Small intestine (tissue), 7 donors: Measurements from ENCODE around the gene TAF1D. TPM values are rescaled to one million over a fixed set of nuclear protein-coding genes. Genes with fewer than 3 reads are reported as not detected.
"Not testable (repeated sequence)": the region's sequence is repeated elsewhere in the genome, so short reads cannot be mapped to it uniquely, and the experiment has no call there.

Source experiments
- DNase-seq, 2 donors: peaks; one replicate each; pipeline versions ENCODE4 v3.0.0 to v3.0.0-alpha.2; 2013
- FAIRE-seq: peaks from 2 replicates; lab custom pipeline; 2012; peaks lifted over from hg19 to GRCh38; lab: Jason Lieb, UNC
- H3K27ac ChIP-seq, 3 donors: one replicate each; pipeline ENCODE4 v1.5.1; 2013; ENCODE audit warnings: low read length in 2 of 3, mild to moderate bottlenecking in 2 of 3, control low read depth in 1 of 3, inconsistent platforms in 1 of 3, low read depth in 1 of 3, moderate library complexity in 1 of 3
- H3K27me3 ChIP-seq, 3 donors: one replicate each; pipeline ENCODE4 v1.6.1; 2013; ENCODE audit warnings: low read length in 3 of 3, inconsistent platforms in 1 of 3; ENCODE audit not compliant: control insufficient read depth in 3 of 3, insufficient read depth in 3 of 3
- H3K36me3 ChIP-seq, 3 donors: one replicate each; pipeline ENCODE4 v1.6.1; 2013; ENCODE audit warnings: low read length in 3 of 3, inconsistent platforms in 1 of 3, low read depth in 1 of 3, mild to moderate bottlenecking in 1 of 3, moderate library complexity in 1 of 3; ENCODE audit not compliant: control insufficient read depth in 3 of 3, insufficient read depth in 2 of 3
- H3K4me1 ChIP-seq, 3 donors: one replicate each; pipeline ENCODE4 v1.6.1; 2013; ENCODE audit warnings: low read length in 2 of 3, inconsistent platforms in 1 of 3, low read depth in 1 of 3, mild to moderate bottlenecking in 1 of 3, moderate library complexity in 1 of 3; ENCODE audit not compliant: control insufficient read depth in 3 of 3, insufficient read depth in 2 of 3
- H3K4me3 ChIP-seq, 3 donors: one replicate each; pipeline ENCODE4 v1.5.1; 2013; ENCODE audit warnings: low read length in 3 of 3, control low read depth in 1 of 3, inconsistent platforms in 1 of 3, low read depth in 1 of 3, mild to moderate bottlenecking in 1 of 3, moderate library complexity in 1 of 3
- H3K9me3 ChIP-seq, 2 donors: one replicate each; pipeline ENCODE4 v1.6.1; 2013; ENCODE audit warnings: low read depth in 1 of 2, low read length in 1 of 2; ENCODE audit not compliant: control insufficient read depth in 2 of 2, insufficient read depth in 1 of 2
- WGBS, 3 donors: extraction: QIAGEN DNeasy Blood & Tissue Kit; methylation state at CpG; one replicate each; pipeline ENCODE4 v1.1.7; 2013; 5-methylcytosine and 5-hydroxymethylcytosine counted together
- polyA plus RNA-seq, 4 donors: library from polyadenylated mRNA; stranded (reverse) in 3 of 4; unstranded in 1 of 4; fragments of 200-250 nt in 3 of 4; fragments of 120-200 nt in 1 of 4; gene quantifications; one replicate each; pipeline versions ENCODE4 v1.2.1 to v1.2.3, GENCODE V29; 2013
- donor health status: healthy with polysubstance abuse.
- donor health status: control.
- donor health status: control.
- donor health status: Bipolar disorder and iron deficiency.
- donor health status: healthy.

TAF1D gene
- polyA plus RNA-seq, 4 donors: 45.9 to 147 (median 69.8) TPM

DNA sequence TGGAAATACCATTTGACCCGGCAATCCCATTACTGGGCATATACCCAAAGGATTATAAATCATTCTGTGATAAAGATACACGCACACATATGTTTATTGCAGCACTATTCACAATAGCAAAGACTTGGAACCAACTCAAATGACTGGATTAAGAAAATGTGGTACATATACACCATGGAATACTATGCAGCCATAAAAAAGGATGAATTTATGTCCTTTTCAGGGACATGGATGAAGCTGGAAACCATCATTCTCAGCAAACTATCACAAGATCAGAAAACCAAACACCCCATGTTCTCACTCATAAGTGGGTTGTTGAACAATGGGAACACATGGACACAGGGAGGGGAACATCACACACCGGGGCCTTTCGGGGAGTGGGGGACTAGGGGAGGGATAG, 17.8 kb upstream of the TAF1D start:
- H3K4me3 ChIP-seq, FAIRE-seq, H3K4me1 ChIP-seq, DNase-seq, H3K9me3 ChIP-seq, H3K27ac ChIP-seq, H3K27me3 ChIP-seq: not testable (repeated sequence)
- peaks cover 16 to 47% (median 28%) of the 10 kb centered on the region in 3 donors for H3K36me3 ChIP-seq
- 54 to 80% (median 75%) methylated on average over 4 of the region's 4 CpGs for WGBS, 3 donors

DNA sequence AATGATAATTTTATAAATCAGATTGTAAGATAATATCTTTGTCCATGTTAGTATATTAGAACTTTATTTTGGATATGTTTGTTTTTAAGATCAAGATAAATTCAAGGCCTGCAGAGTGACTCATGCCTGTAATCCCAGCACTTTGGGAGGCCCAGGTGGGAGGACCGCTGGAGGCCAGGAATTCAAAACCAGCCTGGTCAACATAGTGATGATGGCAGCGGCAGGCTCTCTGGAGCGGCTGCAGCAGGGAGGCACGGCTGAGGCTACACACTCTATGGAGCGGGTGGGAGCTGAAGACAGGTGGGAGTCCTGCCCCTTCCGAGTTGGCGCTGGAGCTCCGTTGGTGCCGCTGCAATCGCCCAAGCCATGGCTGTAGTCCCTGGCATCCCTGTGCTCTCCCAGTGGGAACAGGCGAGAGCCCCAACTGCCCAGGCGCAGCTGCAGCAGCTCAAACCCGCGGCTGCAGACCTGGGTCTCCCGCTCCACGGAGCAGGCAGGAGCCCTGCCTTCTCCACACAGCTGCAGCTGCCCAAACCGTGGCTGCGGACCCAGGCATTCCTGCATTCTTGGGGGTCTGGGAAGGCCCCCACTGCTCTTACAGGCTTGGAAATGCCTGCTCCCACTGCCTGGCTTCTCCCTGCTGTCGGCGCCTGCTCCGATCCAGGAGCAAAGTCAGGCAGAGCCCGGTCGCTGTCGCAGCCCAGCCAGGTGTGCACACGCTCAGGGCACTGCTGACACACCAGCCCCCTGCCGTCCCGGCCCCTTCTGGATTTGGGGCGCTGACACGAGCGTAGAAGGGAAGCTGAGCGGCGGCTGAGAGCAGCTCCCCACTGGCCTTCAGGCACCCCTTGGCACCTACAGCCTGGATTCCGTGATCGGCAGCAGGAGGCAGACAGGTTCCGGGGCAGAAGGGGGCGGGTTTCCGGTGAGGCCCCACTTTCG, 16.9 kb upstream of the TAF1D start:
- Histone ChIP-seq H3K27ac (no peak overlapping the region), H3K4me3 (no peak overlapping the region), H3K4me1 (no peaks in the 10 kb centered on the region), H3K9me3 (peaks cover 0 to 3% of the 10 kb centered on the region in 2 donors), H3K27me3 (no peaks in the 10 kb centered on the region), H3K36me3 (peaks cover 16 to 40% (median 22%) of the 10 kb centered on the region in 3 donors)
- DNase-seq (no peak), FAIRE-seq (no peak)
- 96 to 99% (median 97%) methylated on average over 38 of the region's 38 CpGs for WGBS, 3 donors

DNA sequence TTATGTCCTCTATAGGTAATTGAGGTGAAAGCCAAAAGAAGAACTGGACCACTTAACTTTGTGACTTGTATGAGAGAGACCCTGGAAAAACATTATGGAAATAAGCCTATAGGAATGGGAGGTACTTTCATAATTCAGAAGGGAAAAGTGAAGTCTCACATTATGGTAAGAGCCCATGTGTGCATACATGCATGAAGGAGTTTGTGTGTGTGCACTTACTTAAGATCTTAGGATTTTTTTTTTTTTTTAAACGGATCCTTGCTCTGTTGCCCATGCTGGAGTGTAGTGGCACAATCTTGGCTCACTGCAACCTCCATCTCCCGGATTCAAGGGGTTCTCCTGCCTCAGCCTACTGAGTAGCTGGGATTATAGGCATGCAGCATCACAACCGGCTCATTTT, 16.0 kb upstream of the TAF1D start:
- Histone ChIP-seq H3K27ac (no peak overlapping the region), H3K4me1 (no peaks in the 10 kb centered on the region), H3K36me3 (peaks cover 13 to 42% (median 18%) of the 10 kb centered on the region in 3 donors), H3K9me3 (peaks cover 0 to 3% of the 10 kb centered on the region in 2 donors), H3K27me3 (no peaks in the 10 kb centered on the region), H3K4me3 (no peak overlapping the region)
- FAIRE-seq (no peak), DNase-seq (no peak)
- 83 to 94% (median 84%) methylated on average over 3 of the region's 3 CpGs for WGBS, 3 donors

DNA sequence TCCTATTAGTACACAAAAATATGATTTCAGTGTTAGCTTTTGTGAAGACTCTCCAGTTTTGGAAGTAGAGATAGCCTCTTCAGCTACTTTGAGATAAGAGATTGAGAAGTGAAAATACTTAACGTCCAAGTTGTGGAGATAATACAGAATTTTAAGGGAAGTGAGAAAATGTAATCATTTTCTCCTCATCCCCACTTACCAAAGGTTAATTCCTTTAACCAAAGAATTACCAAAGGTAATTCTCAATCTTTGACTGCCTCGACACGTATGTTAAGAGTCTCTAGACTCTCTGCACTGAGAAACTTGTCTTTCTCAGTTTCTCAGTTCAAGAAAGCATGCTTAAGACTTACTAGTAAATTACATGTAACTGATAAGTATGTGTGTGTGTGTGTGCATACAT, 15.5 kb upstream of the TAF1D start:
- Histone ChIP-seq H3K27me3 (no peaks in the 10 kb centered on the region), H3K9me3 (peaks cover 0 to 3% of the 10 kb centered on the region in 2 donors), H3K4me1 (no peaks in the 10 kb centered on the region), H3K27ac (no peak overlapping the region), H3K36me3 (peaks cover 12 to 43% (median 17%) of the 10 kb centered on the region in 3 donors), H3K4me3 (no peak overlapping the region)
- DNase-seq: no peak
- WGBS, 3 donors: 69 to 78% (median 71%) methylated on average over 3 of the region's 3 CpGs
- FAIRE-seq: no peak

DNA sequence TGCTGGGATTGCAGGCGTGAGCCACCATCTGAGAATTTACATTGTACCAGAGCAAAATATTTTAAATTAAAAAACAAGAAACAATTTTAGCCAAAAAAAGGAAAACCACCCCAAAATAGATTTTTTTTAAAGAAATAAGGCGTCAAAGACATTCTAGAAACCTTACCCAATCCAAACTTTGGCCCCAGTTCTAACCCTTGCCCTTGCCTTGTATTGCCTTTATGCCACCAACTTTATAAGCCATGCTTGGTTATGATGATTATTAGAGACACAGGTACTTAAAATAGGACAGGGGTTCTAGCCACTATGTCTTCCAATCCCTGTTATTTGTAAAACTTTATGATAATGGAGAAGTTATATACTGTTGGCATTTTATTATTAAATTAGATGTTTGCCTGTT, 11.9 kb upstream of the TAF1D start:
- no peak for FAIRE-seq
- 85 to 91% (median 86%) methylated on average over 2 of the region's 2 CpGs for WGBS, 3 donors
- Histone ChIP-seq H3K27me3 (no peaks in the 10 kb centered on the region), H3K27ac (no peak overlapping the region), H3K36me3 (peaks cover 7 to 39% (median 12%) of the 10 kb centered on the region in 3 donors), H3K9me3 (no peaks in the 10 kb centered on the region), H3K4me3 (no peak overlapping the region), H3K4me1 (no peaks in the 10 kb centered on the region)
- DNase-seq: no peak

DNA sequence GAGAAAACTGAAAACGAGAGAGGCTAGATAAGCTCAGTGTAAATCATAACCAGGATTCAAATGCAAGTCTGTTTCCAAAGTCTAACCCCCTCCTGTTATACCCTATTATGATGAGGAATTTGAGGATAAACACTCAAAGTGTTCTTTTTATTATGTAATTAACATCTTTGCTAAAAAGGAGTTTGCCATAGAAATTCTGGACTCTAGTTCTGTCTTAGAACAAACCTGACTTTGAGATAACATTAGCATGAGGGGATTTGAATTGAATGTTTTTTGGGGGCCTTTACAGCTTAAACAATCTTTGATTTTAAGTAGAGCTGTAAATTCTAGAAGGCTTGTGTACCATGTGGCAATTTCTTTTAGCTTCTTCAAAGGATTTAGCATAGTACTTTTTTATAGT, 9.7 kb upstream of the TAF1D start:
- H3K36me3 ChIP-seq: peaks cover 0 to 27% (median 5%) of the 10 kb centered on the region in 3 donors
- peaks cover 0 to 10% (median 0%) of the 10 kb centered on the region in 3 donors for H3K4me1 ChIP-seq
- no peak for DNase-seq
- no peak overlapping the region for H3K4me3 ChIP-seq
- no peaks in the 10 kb centered on the region for H3K27me3 ChIP-seq
- FAIRE-seq: no peak
- 56 to 77% (median 67%) methylated on average over 1 of the region's 1 CpG for WGBS, 3 donors
- H3K27ac ChIP-seq: no peak overlapping the region
- H3K9me3 ChIP-seq: no peaks in the 10 kb centered on the region

DNA sequence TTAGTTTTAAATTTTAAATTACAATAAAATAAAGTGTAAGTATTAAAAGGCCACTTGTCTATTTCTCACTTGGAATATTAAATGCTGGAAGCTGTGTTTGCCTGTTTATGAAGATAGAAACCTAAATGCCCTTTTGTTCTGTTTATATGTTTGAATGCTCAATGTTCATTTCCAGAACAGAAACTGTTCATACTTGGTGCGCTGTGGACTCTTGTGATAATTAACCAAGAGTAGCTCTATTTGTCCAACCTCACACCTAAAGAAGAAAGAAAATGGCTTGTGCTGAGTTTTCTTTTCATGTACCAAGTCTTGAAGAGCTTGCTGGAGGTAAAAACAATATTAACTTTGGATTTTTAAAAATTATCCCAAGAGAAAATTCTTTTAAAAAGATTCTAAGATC, 5.8 kb upstream of the TAF1D start:
- Histone ChIP-seq H3K27me3 (no peaks in the 10 kb centered on the region), H3K27ac (peak overlapping the region in 1 of 3 donors; percentile 71), H3K9me3 (no peaks in the 10 kb centered on the region), H3K4me1 (peaks cover 3 to 29% (median 6%) of the 10 kb centered on the region in 3 donors), H3K4me3 (no peak overlapping the region), H3K36me3 (peaks cover 0 to 27% (median 4%) of the 10 kb centered on the region in 3 donors)
- 21 to 64% (median 44%) methylated on average over 1 of the region's 1 CpG for WGBS, 3 donors
- peak in 1 of 2 donors; percentile 40 for DNase-seq
- no peak for FAIRE-seq

DNA sequence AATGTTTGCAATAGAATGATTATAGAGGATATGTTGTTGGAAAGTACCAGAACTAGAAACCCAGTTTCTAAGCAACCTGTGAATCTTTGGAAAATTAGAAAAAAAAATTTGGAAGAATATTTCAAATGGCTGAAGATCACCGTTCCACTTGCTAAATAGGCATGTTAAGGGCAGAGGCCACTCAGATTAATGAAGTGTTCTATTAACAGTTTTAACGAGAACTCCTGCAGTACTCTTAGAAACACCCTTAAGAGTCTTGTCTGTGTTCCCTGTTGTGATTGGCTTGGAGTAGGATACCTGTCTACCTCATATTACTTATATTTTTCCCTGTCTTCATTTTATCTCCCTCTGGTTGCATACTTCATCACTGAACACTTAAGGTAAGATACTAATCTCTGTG, 4.8 kb upstream of the TAF1D start:
- Histone ChIP-seq H3K4me3 (no peak overlapping the region), H3K27me3 (no peaks in the 10 kb centered on the region), H3K4me1 (peaks cover 3 to 29% (median 6%) of the 10 kb centered on the region in 3 donors), H3K36me3 (peaks cover 0 to 23% (median 4%) of the 10 kb centered on the region in 3 donors), H3K9me3 (no peaks in the 10 kb centered on the region), H3K27ac (peak overlapping the region in 1 of 3 donors; percentile 72)
- FAIRE-seq: no peak
- WGBS, 3 donors: 10 to 60% (median 36%) methylated on average over 2 of the region's 2 CpGs
- DNase-seq: no peak
